SU-DHL-6 (cell line): ENCODE data around the gene BRSK2.

Source experiments
- CTCF ChIP-seq: fragments of 200-600 bp; sonication (generic); IDR thresholded peaks from one replicate; pipeline ENCODE4 v1.5.1; 2017; ENCODE audit warnings: antibody characterized with exemption, mild to moderate bottlenecking, low read length, moderate library complexity; ENCODE audit not compliant: insufficient read depth, poor library complexity, severe bottlenecking
- EZH2phosphoT487 ChIP-seq: fragments of 200-600 bp; sonication (generic), shearing (Covaris generic); conservative IDR thresholded peaks from 2 replicates; pipeline ENCODE4 v1.6.1; 2018; ENCODE audit warnings: mild to moderate bottlenecking, antibody characterized with exemption, low read length, moderate library complexity, mixed read lengths

DNA sequence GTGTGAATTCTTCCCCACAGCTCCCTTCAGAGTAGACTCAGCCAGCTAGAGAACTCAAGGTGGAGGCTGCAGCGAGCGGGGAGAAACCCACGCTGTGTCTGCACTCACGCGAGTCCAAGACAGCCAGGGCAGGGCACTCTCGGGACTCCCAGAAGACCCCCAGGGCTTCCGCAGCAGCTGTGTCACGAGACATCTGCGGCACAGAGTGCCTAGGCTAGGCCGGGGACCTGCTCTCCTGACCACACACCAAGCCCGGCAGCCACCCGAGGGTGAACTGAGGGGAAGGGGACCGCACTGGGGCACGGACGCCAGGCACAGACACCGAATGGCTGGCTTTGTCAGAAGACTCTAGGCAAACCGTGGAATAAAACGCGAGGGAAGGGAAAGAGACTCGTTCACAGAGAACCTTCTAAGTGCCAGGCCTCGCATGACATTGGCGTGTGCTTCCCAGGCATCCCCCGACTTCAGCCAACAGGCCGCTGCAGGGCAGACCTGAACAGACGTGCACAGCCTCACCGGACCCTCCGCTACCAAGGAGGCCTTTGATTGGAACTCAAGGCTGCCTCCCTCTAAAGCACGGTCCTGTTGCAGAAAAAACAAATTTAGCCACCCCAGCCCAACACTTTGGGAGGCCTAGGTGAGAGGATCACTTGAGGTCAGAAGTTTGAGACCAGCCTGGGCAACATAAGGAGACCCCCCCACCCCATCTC is 115.0 kb downstream of the BRSK2 start:
- TF ChIP-seq CTCF: no peak
- TF ChIP-seq EZH2phosphoT487: no peak
